Left lung (tissue), 10 donors: ENCODE data around the gene PRKG1. TPM values are rescaled to one million over a fixed set of nuclear protein-coding genes. Genes with fewer than 3 reads are reported as not detected.

Experiments used
- ATAC-seq: fragments of 200-7000 bp; cut with Tn5 transposase; one replicate; pipeline ENCODE4 v1.9.1; 2020; ENCODE audit warnings: moderate library complexity
- DNase-seq, 4 donors: peaks; one replicate each; pipeline ENCODE4 v3.0.0-alpha.2; 2013 to 2020
- H3K27ac ChIP-seq, 2 donors: fragments of 200-600 bp; sonication (generic) in 1 of 2; one replicate each; pipeline versions ENCODE4 v1.5.0 to v1.8.0; 2020 to 2021
- H3K27me3 ChIP-seq, 2 donors: fragments of 200-600 bp; sonication (generic) in 1 of 2; one replicate each; pipeline versions ENCODE4 v1.5.0 to v1.8.0; 2020 to 2021
- H3K36me3 ChIP-seq, 2 donors: fragments of 200-600 bp; sonication (generic) in 1 of 2; one replicate each; pipeline versions ENCODE4 v1.5.0 to v1.8.0; 2020 to 2021
- H3K4me1 ChIP-seq, 2 donors: fragments of 200-600 bp; one replicate each; pipeline ENCODE4 v1.8.0; 2021
- H3K4me3 ChIP-seq, 2 donors: fragments of 200-600 bp; sonication (generic) in 1 of 2; one replicate each; pipeline versions ENCODE4 v1.5.0 to v1.8.0; 2020 to 2021; ENCODE audit warnings: mild to moderate bottlenecking in 1 of 2
- H3K9me3 ChIP-seq, 2 donors: fragments of 200-600 bp; sonication (generic) in 1 of 2; one replicate each; pipeline versions ENCODE4 v1.5.0 to v1.8.0; 2020 to 2021
- intact Hi-C, 2 donors: fragments of 100-400 bp; cut with DNase I; formaldehyde crosslinking; loops; one replicate each; pipeline versions ENCODE4 v1.11.2 to v1.14.2; 2022
- polyA plus RNA-seq, 6 donors: library from polyadenylated mRNA; unstranded; fragments of 120-200 nt; gene quantifications; one replicate each; pipeline ENCODE4 v1.2.1, GENCODE V29; 2013; ENCODE audit not compliant: insufficient read length in 6 of 6
- total RNA-seq, 2 donors: library from RNA; stranded (reverse); fragmentation: NEBNext Ultra II Directional; extraction: Animal tissue kit (Norgen Biotek cat#: 25700); gene quantifications; one replicate each; pipeline ENCODE4 v1.2.1, GENCODE V29; 2021
- TF ChIP-seq, protein P1 (sequence below), 2 donors: fragments of 200-600 bp; sonication (generic) in 1 of 2; IDR thresholded peaks; one replicate each; pipeline versions ENCODE4 v1.5.0 to v1.8.0; 2021; ENCODE audit warnings: antibody characterized with exemption in 2 of 2
- donor health status: DM: no; HTN: yes; CAD: no.
- donor health status: DM: no; HTN: no; CAD: no.

Gene PRKG1
- total and polyA plus RNA-seq, 8 donors = 15.6 to 29.0 (median 17.8) TPM

DNA sequence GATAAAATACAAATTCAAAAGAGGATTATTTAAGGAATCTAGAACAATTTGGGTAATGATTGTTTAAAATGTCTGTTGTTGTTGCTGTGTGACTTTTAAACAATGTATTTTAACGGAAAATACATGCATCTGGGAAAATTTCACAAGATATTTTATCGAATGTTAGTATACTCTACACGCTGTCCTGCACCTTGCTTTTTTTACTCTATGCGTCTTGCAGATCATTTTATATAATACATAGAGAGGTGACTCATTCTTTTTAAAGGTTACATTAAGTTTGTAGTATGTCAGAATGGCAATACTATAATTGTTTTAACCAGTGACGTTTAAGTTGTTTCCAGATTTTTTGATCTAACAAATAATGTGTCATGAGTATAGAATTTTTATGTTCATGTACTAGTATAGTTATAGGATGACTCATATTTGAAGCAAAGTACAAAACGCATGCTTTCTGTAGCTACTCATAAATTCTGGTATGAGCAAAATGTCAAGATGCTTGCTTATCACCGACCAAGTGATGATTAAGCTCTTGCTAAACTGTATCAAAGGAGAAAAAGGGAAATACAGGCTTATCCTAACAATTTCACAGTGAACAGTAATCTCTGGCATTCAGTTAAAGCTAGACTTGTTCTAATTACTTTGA lies 1244.7 kb downstream of the PRKG1 start:
- intact Hi-C loops = no loop called here
- Histone ChIP-seq H3K27ac (peak overlapping the region in 1 of 2 donors; percentile 21), H3K4me3 (no peak overlapping the region), H3K4me1 (peaks cover 7 to 8% of the 10 kb centered on the region in 2 donors), H3K27me3 (peaks cover 9 to 19% of the 10 kb centered on the region in 2 donors), H3K36me3 (no peaks in the 10 kb centered on the region), H3K9me3 (no peaks in the 10 kb centered on the region)
- no peak for DNase-seq
- TF ChIP-seq, protein P1, sequence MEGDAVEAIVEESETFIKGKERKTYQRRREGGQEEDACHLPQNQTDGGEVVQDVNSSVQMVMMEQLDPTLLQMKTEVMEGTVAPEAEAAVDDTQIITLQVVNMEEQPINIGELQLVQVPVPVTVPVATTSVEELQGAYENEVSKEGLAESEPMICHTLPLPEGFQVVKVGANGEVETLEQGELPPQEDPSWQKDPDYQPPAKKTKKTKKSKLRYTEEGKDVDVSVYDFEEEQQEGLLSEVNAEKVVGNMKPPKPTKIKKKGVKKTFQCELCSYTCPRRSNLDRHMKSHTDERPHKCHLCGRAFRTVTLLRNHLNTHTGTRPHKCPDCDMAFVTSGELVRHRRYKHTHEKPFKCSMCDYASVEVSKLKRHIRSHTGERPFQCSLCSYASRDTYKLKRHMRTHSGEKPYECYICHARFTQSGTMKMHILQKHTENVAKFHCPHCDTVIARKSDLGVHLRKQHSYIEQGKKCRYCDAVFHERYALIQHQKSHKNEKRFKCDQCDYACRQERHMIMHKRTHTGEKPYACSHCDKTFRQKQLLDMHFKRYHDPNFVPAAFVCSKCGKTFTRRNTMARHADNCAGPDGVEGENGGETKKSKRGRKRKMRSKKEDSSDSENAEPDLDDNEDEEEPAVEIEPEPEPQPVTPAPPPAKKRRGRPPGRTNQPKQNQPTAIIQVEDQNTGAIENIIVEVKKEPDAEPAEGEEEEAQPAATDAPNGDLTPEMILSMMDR (IDR thresholded peaks at IDR 0.05) = no peak
- peak; percentile 49 for ATAC-seq

GRCh38 chr10:52319926-52320325 lies 1245.6 kb downstream of the PRKG1 start:
- H3K4me3 ChIP-seq = no peak overlapping the region
- intact Hi-C loops = no loop called here
- peaks cover 0 to 3% of the 10 kb centered on the region in 2 donors for H3K4me1 ChIP-seq
- DNase-seq (no peak), ATAC-seq (no peak)
- H3K27me3 ChIP-seq = peaks cover 0 to 10% of the 10 kb centered on the region in 2 donors
- no peak overlapping the region for H3K27ac ChIP-seq
- TF ChIP-seq, protein P1 (IDR thresholded peaks at IDR 0.05) = no peak
- no peaks in the 10 kb centered on the region for H3K36me3 ChIP-seq
- no peaks in the 10 kb centered on the region for H3K9me3 ChIP-seq

- no peaks in the 10 kb centered on the region for H3K36me3 ChIP-seq
- DNase-seq (no peak), ATAC-seq (peak; percentile 15)
- no peaks in the 10 kb centered on the region for H3K9me3 ChIP-seq
- TF ChIP-seq, protein P1 (IDR thresholded peaks at IDR 0.05) = no peak
- H3K27me3 ChIP-seq = no peaks in the 10 kb centered on the region
- no peak overlapping the region for H3K4me3 ChIP-seq
- intact Hi-C loops = no loop called here
- no peak overlapping the region for H3K27ac ChIP-seq
- peaks cover 0 to 3% of the 10 kb centered on the region in 2 donors for H3K4me1 ChIP-seq
These were observed 1248.0 kb downstream of the PRKG1 start for GRCh38 chr10:52322323-52322722.

DNA sequence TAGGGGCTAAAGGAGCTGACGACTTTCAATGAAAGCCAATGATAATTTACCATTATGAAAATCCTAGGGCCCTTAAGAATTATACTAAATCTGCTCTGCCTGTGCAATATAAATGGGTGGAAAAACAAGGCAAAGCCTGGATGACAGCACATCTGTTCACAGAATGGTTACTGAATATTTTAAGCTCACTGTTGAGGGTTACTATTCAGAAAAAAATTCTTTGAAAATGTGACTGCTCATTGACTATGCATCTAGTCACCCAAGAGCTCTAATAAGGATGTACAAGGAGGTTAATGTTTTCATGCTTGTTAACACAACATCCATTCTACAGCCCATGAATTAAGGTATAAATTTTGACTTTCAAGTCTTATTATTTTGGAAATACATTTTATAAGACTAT lies 1248.6 kb downstream of the PRKG1 start:
- intact Hi-C loops = no loop called here
- TF ChIP-seq, protein P1 (IDR thresholded peaks at IDR 0.05) = no peak
- Histone ChIP-seq H3K9me3 (no peaks in the 10 kb centered on the region), H3K36me3 (no peaks in the 10 kb centered on the region), H3K27ac (no peak overlapping the region), H3K4me1 (peaks cover 0 to 3% of the 10 kb centered on the region in 2 donors), H3K4me3 (no peak overlapping the region), H3K27me3 (no peaks in the 10 kb centered on the region)
- no peak for ATAC-seq
- DNase-seq = no peak

- ATAC-seq (no peak), DNase-seq (no peak)
- Histone ChIP-seq H3K27me3 (no peaks in the 10 kb centered on the region), H3K4me3 (no peak overlapping the region), H3K9me3 (no peaks in the 10 kb centered on the region), H3K4me1 (no peaks in the 10 kb centered on the region), H3K36me3 (no peaks in the 10 kb centered on the region), H3K27ac (no peak overlapping the region)
- TF ChIP-seq, protein P1 (IDR thresholded peaks at IDR 0.05) = no peak
- intact Hi-C loops = no loop called here
These were observed 1252.1 kb downstream of the PRKG1 start for GRCh38 chr10:52326382-52326781.
